RWPE2 (cell line): ENCODE data around the gene PAMR1.
A peak's percentile ranks its signal among the peaks of the same experiment; 100 is the strongest.

Experiments
- ATAC-seq: fragments of 200-7000 bp; cut with Tn5 transposase; 3 replicates; pipeline ENCODE4 v1.9.1; 2021; ENCODE audit warnings: low read depth
- DNase-seq: peaks from one replicate; pipeline ENCODE4 v3.0.0-alpha.2; 2020; ENCODE audit warnings: low spot score
- H3K27ac ChIP-seq: fragments of 450-650 bp; 2 replicates; pipeline ENCODE4 v1.5.1; 2017; ENCODE audit warnings: mild to moderate bottlenecking; ENCODE audit not compliant: poor library complexity, severe bottlenecking
- H3K27me3 ChIP-seq: fragments of 250-450 bp; sonication (Bioruptor Pico); 2 replicates; pipeline ENCODE4 v1.5.1; 2021; ENCODE audit warnings: mild to moderate bottlenecking, moderate library complexity; ENCODE audit not compliant: insufficient read depth, poor library complexity, severe bottlenecking
- H3K36me3 ChIP-seq: fragments of 250-450 bp; sonication (Bioruptor Pico); 2 replicates; pipeline ENCODE4 v1.5.1; 2020; ENCODE audit warnings: low read depth, mild to moderate bottlenecking, moderate library complexity
- H3K4me1 ChIP-seq: fragments of 250-450 bp; sonication (Bioruptor Pico); 2 replicates; pipeline ENCODE4 v1.5.1; 2021; ENCODE audit warnings: mild to moderate bottlenecking, moderate library complexity; ENCODE audit not compliant: insufficient read depth, poor library complexity, severe bottlenecking
- H3K4me3 ChIP-seq: fragments of 250-450 bp; sonication (Bioruptor Pico); 2 replicates; pipeline ENCODE4 v1.5.1; 2021; ENCODE audit warnings: mild to moderate bottlenecking, moderate library complexity; ENCODE audit not compliant: severe bottlenecking
- H3K9me3 ChIP-seq: fragments of 250-450 bp; sonication (Bioruptor Pico); 2 replicates; pipeline ENCODE4 v1.5.1; 2021; ENCODE audit warnings: mild to moderate bottlenecking, moderate library complexity; ENCODE audit not compliant: severe bottlenecking
- CTCF ChIP-seq: fragments of 450-650 bp; IDR thresholded peaks from one replicate; pipeline ENCODE4 v1.5.1; 2017; ENCODE audit warnings: mild to moderate bottlenecking, moderate library complexity; ENCODE audit not compliant: poor library complexity, severe bottlenecking

The PAMR1 gene

GRCh38 chr11:35539256-35539655 lies 13.8 kb upstream of the PAMR1 start:
- Histone ChIP-seq H3K9me3 (no peaks in the 10 kb centered on the region), H3K27me3 (no peaks in the 10 kb centered on the region), H3K4me1 (no peaks in the 10 kb centered on the region), H3K4me3 (no peak overlapping the region), H3K27ac (no peak overlapping the region), H3K36me3 (no peaks in the 10 kb centered on the region)
- TF ChIP-seq CTCF: no peak
- ATAC-seq (no peak), DNase-seq (no peak)

- H3K27me3 ChIP-seq: no peaks in the 10 kb centered on the region
- TF ChIP-seq CTCF: no peak
- no peak for DNase-seq
These were observed 11.1 kb upstream of the PAMR1 start for GRCh38 chr11:35536470-35536869.

GRCh38 chr11:35531246-35531645 lies 5.8 kb upstream of the PAMR1 start:
- no peak for TF ChIP-seq CTCF
- H3K9me3 ChIP-seq: no peaks in the 10 kb centered on the region
- ATAC-seq (no peak), DNase-seq (no peak)
- no peaks in the 10 kb centered on the region for H3K27me3 ChIP-seq
- H3K4me3 ChIP-seq: no peak overlapping the region
- no peak overlapping the region for H3K27ac ChIP-seq
- H3K4me1 ChIP-seq: no peaks in the 10 kb centered on the region
- no peaks in the 10 kb centered on the region for H3K36me3 ChIP-seq

More at GRCh38 chr11:35536470-35536869, 11.1 kb upstream of the PAMR1 start:
- Histone ChIP-seq H3K36me3 (no peaks in the 10 kb centered on the region), H3K27ac (no peak overlapping the region), H3K9me3 (no peaks in the 10 kb centered on the region), H3K4me3 (no peak overlapping the region), H3K4me1 (no peaks in the 10 kb centered on the region)
- no peak for ATAC-seq

GRCh38 chr11:35529971-35530495 lies 4.6 kb upstream of the PAMR1 start:
- no peak for DNase-seq
- Histone ChIP-seq H3K4me1 (no peaks in the 10 kb centered on the region), H3K27me3 (no peaks in the 10 kb centered on the region), H3K4me3 (no peak overlapping the region), H3K27ac (no peak overlapping the region), H3K36me3 (no peaks in the 10 kb centered on the region), H3K9me3 (no peaks in the 10 kb centered on the region)
- peak; percentile 87 for ATAC-seq
- no peak for TF ChIP-seq CTCF

- DNase-seq (no peak), ATAC-seq (peak; percentile 29; the same call in 1 of the 3 replicates)
- Histone ChIP-seq H3K4me1 (no peaks in the 10 kb centered on the region), H3K4me3 (no peak overlapping the region), H3K36me3 (no peaks in the 10 kb centered on the region), H3K27ac (no peak overlapping the region), H3K27me3 (no peaks in the 10 kb centered on the region), H3K9me3 (no peaks in the 10 kb centered on the region)
- TF ChIP-seq CTCF: no peak
These were observed 965 bp upstream of the PAMR1 start for GRCh38 chr11:35526370-35526792.
